H1 (cell line): Measurements from ENCODE around the gene SF3A2. TPM values are rescaled to one million over a fixed set of nuclear protein-coding genes. Genes with fewer than 3 reads are reported as not detected.

Source experiments
- CHD7 ChIP-seq: fragments of 300-600 bp; sonication (generic); IDR thresholded peaks from 2 replicates; pipeline ENCODE4 v1.7.1; 2012; ENCODE audit warnings: low read length, moderate library complexity, mild to moderate bottlenecking, inconsistent platforms; ENCODE audit not compliant: insufficient replicate concordance
- GTF2F1 ChIP-seq: IDR thresholded peaks from 2 replicates; pipeline ENCODE4 v1.6.1; 2012; ENCODE audit warnings: low read depth, low read length, improper control_type of control experiment, borderline replicate concordance
- KDM4A ChIP-seq: IDR thresholded peaks from one replicate; pipeline ENCODE4 v1.7.1; 2012; ENCODE audit warnings: low read depth, mild to moderate bottlenecking, moderate library complexity, low read length, inconsistent platforms; ENCODE audit not compliant: severe bottlenecking
- SIN3A ChIP-seq, 2 experiments: IDR thresholded peaks in 1 of 2; conservative IDR thresholded peaks in 1 of 2; 2 replicates each; pipeline ENCODE4 v1.6.1; 2011 to 2012; ENCODE audit warnings: low read length in 2 of 2, improper control_type of control experiment in 1 of 2, low read depth in 1 of 2, mild to moderate bottlenecking in 1 of 2
- SP2 ChIP-seq: IDR thresholded peaks from 2 replicates; pipeline ENCODE4 v1.6.1; 2012; ENCODE audit warnings: mild to moderate bottlenecking, low read length, inconsistent platforms
- TCF12 ChIP-seq: IDR thresholded peaks from 2 replicates; pipeline ENCODE4 v1.6.1; 2011; ENCODE audit warnings: low read depth, mild to moderate bottlenecking, low read length
- USF2 ChIP-seq: IDR thresholded peaks from 2 replicates; pipeline ENCODE4 v1.6.1; 2011; ENCODE audit warnings: low read length, improper control_type of control experiment
- polyA plus RNA-seq, 7 experiments: library from polyadenylated mRNA; depleted of rRNA in 3 of 7; stranded (reverse) in 5 of 7; unstranded in 2 of 7; fragments of >200 nt in 5 of 7; fragments of 200-250 nt in 2 of 7; gene quantifications; 1 replicate in 5 of 7; 2 replicates in 1 of 7; 4 replicates in 1 of 7; pipeline versions ENCODE4 v1.2.1 to v1.2.3, GENCODE V29; 2011 to 2013; ENCODE audit warnings: missing spikeins in 2 of 7, mixed read lengths in 2 of 7
- total RNA-seq: library from RNA; stranded (reverse); fragmentation: NEBNext Ultra II Directional; extraction: Animal tissue kit (Norgen Biotek cat#: 25700); gene quantifications from 2 replicates; pipeline ENCODE4 v1.2.1, GENCODE V29; 2021

Gene SF3A2
- total and polyA plus RNA-seq, 2 of the 8 experiments (the other 6 are each of a cell fraction or from before 2014, with no cell fraction given): 15.3 to 146 TPM

- TF ChIP-seq CHD7 (no peak), TCF12 (no peak), SP2 (no peak), USF2 (no peak), SIN3A (conservative IDR thresholded peaks at IDR 0.05 in 1 of 2, IDR thresholded peaks at IDR 0.05 in 1 of 2; ENCODE audit: low read depth in 1 of 2, low read length in 2 of 2) (no peak), KDM4A (no peak), GTF2F1 (no peak)
Measured at GRCh38 chr19:2233601-2234280, 2.9 kb upstream of the SF3A2 start (continued).
